ENCODE measurements around the gene TMEM140. TPM values are rescaled to one million over a fixed set of nuclear protein-coding genes. Genes with fewer than 3 reads are reported as not detected.
"Not testable (repeated sequence)": the region's sequence is repeated elsewhere in the genome, so short reads cannot be mapped to it uniquely, and the experiment has no call there.

Gene TMEM140
- total RNA-seq, 1 experiment from 2014 or later, result 2.2 TPM

GRCh38 chr7:135171581-135172291, 23.9 kb downstream of the TMEM140 start:
- Histone ChIP-seq H3K4me1 (replicated peaks) (peaks cover 16% of the 10 kb centered on the region), H3K36me3 (peaks cover 32% of the 10 kb centered on the region)
- H3K27ac ChIP-seq; H3K27me3 ChIP-seq (replicated peaks); H3K4me3 ChIP-seq; H3K9me3 ChIP-seq (replicated peaks): not testable (repeated sequence)
- DNase-seq (ENCODE audit: low read depth in 1 of 2, low spot score in 2 of 2), result peak in 1 of 2 experiments; percentile 39

- not testable (repeated sequence) for H3K4me3 ChIP-seq; H3K27ac ChIP-seq; H3K9me3 ChIP-seq (replicated peaks); H3K27me3 ChIP-seq (replicated peaks)
- Histone ChIP-seq H3K36me3 (peaks cover 12% of the 10 kb centered on the region), H3K4me1 (replicated peaks) (peaks cover 12% of the 10 kb centered on the region)
- DNase-seq (ENCODE audit: low read depth in 1 of 2, low spot score in 2 of 2), result peak in 1 of 2 experiments; percentile 16
Measured at GRCh38 chr7:135173916-135174315, 26.0 kb downstream of the TMEM140 start.

GRCh38 chr7:135174941-135175340, 27.1 kb downstream of the TMEM140 start:
- no peak overlapping the region for H3K27ac ChIP-seq
- H3K4me3 ChIP-seq, result no peak overlapping the region
- H3K4me1 ChIP-seq (replicated peaks), result peaks cover 3% of the 10 kb centered on the region; the same call in 1 of the 2 replicates
- H3K27me3 ChIP-seq (replicated peaks), result no peaks in the 10 kb centered on the region
- H3K9me3 ChIP-seq (replicated peaks), result 0 out of 2 replicates have a peak, but pooled peaks cover 2% of the 10 kb centered on the region
- DNase-seq (ENCODE audit: low read depth in 1 of 2, low spot score in 2 of 2), result no peak
- H3K36me3 ChIP-seq, result peaks cover 5% of the 10 kb centered on the region

- H3K4me3 ChIP-seq, result no peak overlapping the region
- H3K27me3 ChIP-seq (replicated peaks), result no peaks in the 10 kb centered on the region
- no peak overlapping the region for H3K27ac ChIP-seq
- peaks cover 5% of the 10 kb centered on the region for H3K9me3 ChIP-seq (replicated peaks)
- H3K4me1 ChIP-seq (replicated peaks), result 0 out of 2 replicates have a peak, but pooled peaks cover 3% of the 10 kb centered on the region
- DNase-seq (ENCODE audit: low read depth in 1 of 2, low spot score in 2 of 2), result no peak
- H3K36me3 ChIP-seq, result peaks cover 5% of the 10 kb centered on the region
Measured at GRCh38 chr7:135175931-135176330, 28.1 kb downstream of the TMEM140 start.

- Histone ChIP-seq H3K4me3 (no peak overlapping the region), H3K27ac (no peak overlapping the region), H3K4me1 (replicated peaks) (0 out of 2 replicates have a peak, but pooled peaks cover 3% of the 10 kb centered on the region), H3K36me3 (peaks cover 18% of the 10 kb centered on the region), H3K27me3 (replicated peaks) (no peaks in the 10 kb centered on the region), H3K9me3 (replicated peaks) (peaks cover 18% of the 10 kb centered on the region)
- DNase-seq (ENCODE audit: low read depth in 1 of 2, low spot score in 2 of 2), result peak in 1 of 2 experiments; percentile 19
Measured at GRCh38 chr7:135177028-135177696, 29.3 kb downstream of the TMEM140 start.

GRCh38 chr7:135178364-135178763, 30.5 kb downstream of the TMEM140 start:
- H3K27me3 ChIP-seq (replicated peaks), result no peaks in the 10 kb centered on the region
- H3K27ac ChIP-seq, result no peak overlapping the region
- H3K4me1 ChIP-seq (replicated peaks), result 0 out of 2 replicates have a peak, but pooled peaks cover 3% of the 10 kb centered on the region
- H3K4me3 ChIP-seq, result no peak overlapping the region
- peaks cover 28% of the 10 kb centered on the region for H3K36me3 ChIP-seq
- DNase-seq (ENCODE audit: low read depth in 1 of 2, low spot score in 2 of 2), result peak in 1 of 2 experiments; percentile 3
- peaks cover 22% of the 10 kb centered on the region for H3K9me3 ChIP-seq (replicated peaks)

- Histone ChIP-seq H3K4me3 (no peak overlapping the region), H3K4me1 (replicated peaks) (0 out of 2 replicates have a peak, but pooled peaks cover 3% of the 10 kb centered on the region), H3K36me3 (peaks cover 39% of the 10 kb centered on the region), H3K27ac (no peak overlapping the region), H3K27me3 (replicated peaks) (no peaks in the 10 kb centered on the region), H3K9me3 (replicated peaks) (peaks cover 22% of the 10 kb centered on the region)
- peak in 1 of 2 experiments; percentile 9 for DNase-seq (ENCODE audit: low read depth in 1 of 2, low spot score in 2 of 2)
Measured at GRCh38 chr7:135179321-135179925, 31.6 kb downstream of the TMEM140 start.

GRCh38 chr7:135180122-135180521, 32.2 kb downstream of the TMEM140 start:
- 0 out of 2 replicates have a peak, but pooled peaks cover 3% of the 10 kb centered on the region for H3K4me1 ChIP-seq (replicated peaks)
- H3K4me3 ChIP-seq, result no peak overlapping the region
- H3K36me3 ChIP-seq, result peaks cover 46% of the 10 kb centered on the region
- DNase-seq (ENCODE audit: low read depth in 1 of 2, low spot score in 2 of 2), result no peak
- no peaks in the 10 kb centered on the region for H3K27me3 ChIP-seq (replicated peaks)
- no peak overlapping the region for H3K27ac ChIP-seq
- H3K9me3 ChIP-seq (replicated peaks), result peaks cover 22% of the 10 kb centered on the region

GRCh38 chr7:135181261-135181928, 33.5 kb downstream of the TMEM140 start:
- Histone ChIP-seq H3K27ac (no peak overlapping the region), H3K27me3 (replicated peaks) (no peaks in the 10 kb centered on the region), H3K9me3 (replicated peaks) (peaks cover 22% of the 10 kb centered on the region), H3K4me3 (no peak overlapping the region), H3K36me3 (peaks cover 58% of the 10 kb centered on the region), H3K4me1 (replicated peaks) (0 out of 2 replicates have a peak, but pooled peaks cover 3% of the 10 kb centered on the region)
- no peak for DNase-seq (ENCODE audit: low read depth in 1 of 2, low spot score in 2 of 2)

- Histone ChIP-seq H3K4me1 (replicated peaks) (0 out of 2 replicates have a peak, but pooled peaks cover 3% of the 10 kb centered on the region), H3K27me3 (replicated peaks) (no peaks in the 10 kb centered on the region), H3K36me3 (peaks cover 65% of the 10 kb centered on the region), H3K4me3 (no peak overlapping the region), H3K9me3 (replicated peaks) (peaks cover 22% of the 10 kb centered on the region), H3K27ac (no peak overlapping the region)
- no peak for DNase-seq (ENCODE audit: low read depth in 1 of 2, low spot score in 2 of 2)
Measured at GRCh38 chr7:135181929-135182678, 34.2 kb downstream of the TMEM140 start.

GRCh38 chr7:135183478-135183877, 35.6 kb downstream of the TMEM140 start:
- Histone ChIP-seq H3K36me3 (peaks cover 79% of the 10 kb centered on the region), H3K4me1 (replicated peaks) (0 out of 2 replicates have a peak, but pooled peaks cover 4% of the 10 kb centered on the region), H3K9me3 (replicated peaks) (peaks cover 22% of the 10 kb centered on the region), H3K27ac (no peak overlapping the region), H3K4me3 (no peak overlapping the region), H3K27me3 (replicated peaks) (no peaks in the 10 kb centered on the region)
- no peak for DNase-seq (ENCODE audit: low read depth in 1 of 2, low spot score in 2 of 2)

GRCh38 chr7:135184254-135184841, 36.5 kb downstream of the TMEM140 start:
- DNase-seq (ENCODE audit: low read depth in 1 of 2, low spot score in 2 of 2), result no peak
- Histone ChIP-seq H3K36me3 (peaks cover 88% of the 10 kb centered on the region), H3K9me3 (replicated peaks) (peaks cover 22% of the 10 kb centered on the region), H3K4me1 (replicated peaks) (0 out of 2 replicates have a peak, but pooled peaks cover 8% of the 10 kb centered on the region), H3K27ac (no peak overlapping the region), H3K27me3 (replicated peaks) (no peaks in the 10 kb centered on the region), H3K4me3 (no peak overlapping the region)
